H1 (cell line): ENCODE measurements around the gene UGT1A1.

Source experiments
- CEBPB ChIP-seq: IDR thresholded peaks from 2 replicates; pipeline ENCODE4 v1.6.1; 2012; ENCODE audit warnings: low read depth, low read length
- EGR1 ChIP-seq: IDR thresholded peaks from 2 replicates; pipeline ENCODE4 v1.6.1; 2011; ENCODE audit warnings: low read depth, low read length, borderline replicate concordance
- EP300 ChIP-seq, 2 experiments: IDR thresholded peaks; 1 replicate in 1 of 2; 2 replicates in 1 of 2; pipeline ENCODE4 v1.6.1; 2011 to 2012; ENCODE audit warnings: low read depth in 2 of 2, low read length in 2 of 2, mild to moderate bottlenecking in 2 of 2, borderline replicate concordance in 1 of 2, inconsistent platforms in 1 of 2, moderate library complexity in 1 of 2
- EZH2 ChIP-seq: fragments of 200-600 bp; sonication (generic); IDR thresholded peaks from 2 replicates; pipeline ENCODE4 v1.7.1; 2012; ENCODE audit warnings: low read depth, mild to moderate bottlenecking, moderate library complexity, low read length, inconsistent platforms; ENCODE audit not compliant: severe bottlenecking
- HDAC2 ChIP-seq, 2 experiments: fragments of 300-600 bp in 1 of 2; sonication (generic) in 1 of 2; IDR thresholded peaks; 2 replicates each; pipeline ENCODE4 v1.6.1; 2011 to 2012; ENCODE audit warnings: low read depth in 2 of 2, low read length in 2 of 2, mild to moderate bottlenecking in 2 of 2, moderate library complexity in 2 of 2, borderline replicate concordance in 1 of 2, inconsistent platforms in 1 of 2
- KDM1A ChIP-seq: fragments of 200-600, 300-600 bp; sonication (generic); IDR thresholded peaks from 2 replicates; pipeline ENCODE4 v1.7.1; 2016; ENCODE audit warnings: mild to moderate bottlenecking, low read length, borderline replicate concordance
- KDM4A ChIP-seq: IDR thresholded peaks from one replicate; pipeline ENCODE4 v1.7.1; 2012; ENCODE audit warnings: low read depth, mild to moderate bottlenecking, moderate library complexity, low read length, inconsistent platforms; ENCODE audit not compliant: severe bottlenecking
- POLR2A ChIP-seq, 2 experiments: IDR thresholded peaks; 1 replicate in 1 of 2; 2 replicates in 1 of 2; pipeline ENCODE4 v1.6.1; 2011; ENCODE audit warnings: low read depth in 2 of 2, low read length in 2 of 2, mild to moderate bottlenecking in 2 of 2; ENCODE audit errors: control extremely low read depth in 1 of 2
- POLR2AphosphoS5 ChIP-seq: IDR thresholded peaks from 2 replicates; pipeline ENCODE4 v1.6.1; 2011; ENCODE audit warnings: low read depth, low read length
- SP1 ChIP-seq: IDR thresholded peaks from 2 replicates; pipeline ENCODE4 v1.6.1; 2011; ENCODE audit warnings: low read depth, low read length
- TAF1 ChIP-seq: IDR thresholded peaks from 2 replicates; pipeline ENCODE4 v1.6.1; 2011; ENCODE audit warnings: mild to moderate bottlenecking, low read depth, low read length
- TCF12 ChIP-seq: IDR thresholded peaks from 2 replicates; pipeline ENCODE4 v1.6.1; 2011; ENCODE audit warnings: low read depth, mild to moderate bottlenecking, low read length
- TF ChIP-seq, protein P1 (sequence below), 3 experiments: IDR thresholded peaks; 1 replicate in 2 of 3; 2 replicates in 1 of 3; pipeline versions ENCODE4 v1.5.1 to v1.6.1; 2011; ENCODE audit warnings: low read length in 3 of 3, mild to moderate bottlenecking in 3 of 3, inconsistent platforms in 2 of 3, low read depth in 1 of 3, moderate library complexity in 1 of 3; ENCODE audit not compliant: insufficient read depth in 1 of 3; ENCODE audit errors: control extremely low read depth in 1 of 3

DNA sequence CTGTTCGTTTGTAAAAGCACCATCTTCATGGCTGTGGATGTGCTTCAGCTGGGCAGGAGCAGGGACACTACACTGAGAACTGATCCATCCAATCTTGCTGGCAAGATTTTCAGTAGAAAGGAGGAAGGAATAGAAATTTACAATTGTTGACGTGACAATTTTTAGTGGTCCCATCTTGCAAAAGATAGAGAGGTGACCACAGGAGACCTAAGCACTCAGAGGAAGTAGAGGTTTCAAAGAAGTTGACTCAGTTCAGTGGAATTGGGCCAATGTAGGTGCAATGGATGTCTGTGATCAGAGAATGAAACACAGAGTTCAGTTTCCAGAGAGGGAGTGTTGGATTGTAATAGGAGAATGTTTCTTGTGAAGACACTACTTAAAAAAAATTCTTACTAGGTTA, 45.9 kb upstream of the UGT1A1 start:
- TF ChIP-seq, protein P1, sequence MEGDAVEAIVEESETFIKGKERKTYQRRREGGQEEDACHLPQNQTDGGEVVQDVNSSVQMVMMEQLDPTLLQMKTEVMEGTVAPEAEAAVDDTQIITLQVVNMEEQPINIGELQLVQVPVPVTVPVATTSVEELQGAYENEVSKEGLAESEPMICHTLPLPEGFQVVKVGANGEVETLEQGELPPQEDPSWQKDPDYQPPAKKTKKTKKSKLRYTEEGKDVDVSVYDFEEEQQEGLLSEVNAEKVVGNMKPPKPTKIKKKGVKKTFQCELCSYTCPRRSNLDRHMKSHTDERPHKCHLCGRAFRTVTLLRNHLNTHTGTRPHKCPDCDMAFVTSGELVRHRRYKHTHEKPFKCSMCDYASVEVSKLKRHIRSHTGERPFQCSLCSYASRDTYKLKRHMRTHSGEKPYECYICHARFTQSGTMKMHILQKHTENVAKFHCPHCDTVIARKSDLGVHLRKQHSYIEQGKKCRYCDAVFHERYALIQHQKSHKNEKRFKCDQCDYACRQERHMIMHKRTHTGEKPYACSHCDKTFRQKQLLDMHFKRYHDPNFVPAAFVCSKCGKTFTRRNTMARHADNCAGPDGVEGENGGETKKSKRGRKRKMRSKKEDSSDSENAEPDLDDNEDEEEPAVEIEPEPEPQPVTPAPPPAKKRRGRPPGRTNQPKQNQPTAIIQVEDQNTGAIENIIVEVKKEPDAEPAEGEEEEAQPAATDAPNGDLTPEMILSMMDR (IDR thresholded peaks at IDR 0.05; ENCODE audit: control extremely low read depth in 1 of 3, insufficient read depth in 1 of 3, low read depth in 1 of 3, low read length in 3 of 3), result no peak
- TF ChIP-seq KDM4A, result no peak
- TF ChIP-seq TAF1, result no peak
- TF ChIP-seq EZH2, result no peak
- no peak for TF ChIP-seq EGR1
- TF ChIP-seq KDM1A, result no peak
- TF ChIP-seq POLR2A (IDR thresholded peaks at IDR 0.05; ENCODE audit: control extremely low read depth in 1 of 2, low read depth in 2 of 2, low read length in 2 of 2), result no peak
- TF ChIP-seq SP1, result no peak
- TF ChIP-seq TCF12, result no peak
- no peak for TF ChIP-seq POLR2AphosphoS5
- no peak for TF ChIP-seq HDAC2 (IDR thresholded peaks at IDR 0.05; ENCODE audit: borderline replicate concordance in 1 of 2, low read depth in 2 of 2, low read length in 2 of 2)
- TF ChIP-seq EP300 (IDR thresholded peaks at IDR 0.05; ENCODE audit: borderline replicate concordance in 1 of 2, low read depth in 2 of 2, low read length in 2 of 2), result no peak
- no peak for TF ChIP-seq CEBPB
